GM23338 (cell line): ENCODE measurements around the gene GADD45B. TPM values are rescaled to one million over a fixed set of nuclear protein-coding genes. Genes with fewer than 3 reads are reported as not detected.

Experiments used
- ATAC-seq: fragments of 200-7000 bp; cut with Tn5 transposase; 3 replicates; pipeline ENCODE4 v1.9.1; 2020
- DNase-seq: peaks from one replicate; pipeline ENCODE4 v3.0.0-alpha.2; 2015; ENCODE audit warnings: low spot score
- H2AFZ ChIP-seq: fragments of 200-600 bp; sonication (generic); 2 replicates; pipeline ENCODE4 v1.8.0; 2016; ENCODE audit warnings: antibody characterized with exemption, mild to moderate bottlenecking, moderate library complexity
- H3F3A ChIP-seq: fragments of 200-600 bp; sonication (generic); replicated peaks from 2 replicates; pipeline ENCODE4 v1.8.0; 2017; ENCODE audit warnings: antibody characterized with exemption, mixed run types, low read depth
- H3K27ac ChIP-seq: fragments of 200-600 bp; sonication (generic); 2 replicates; pipeline ENCODE4 v1.6.1; 2016; ENCODE audit warnings: low read depth
- H3K27me3 ChIP-seq: fragments of 200-600 bp; sonication (generic); 2 replicates; pipeline ENCODE4 v1.8.0; 2016; ENCODE audit warnings: mild to moderate bottlenecking, mixed run types, moderate library complexity; ENCODE audit not compliant: insufficient read depth
- H3K36me3 ChIP-seq: fragments of 200-600 bp; sonication (generic); 2 replicates; pipeline ENCODE4 v1.8.0; 2016; ENCODE audit warnings: mild to moderate bottlenecking; ENCODE audit not compliant: insufficient read depth
- H3K4me1 ChIP-seq: fragments of 200-600 bp; sonication (generic); 2 replicates; pipeline ENCODE4 v1.8.0; 2016; ENCODE audit warnings: mild to moderate bottlenecking, moderate library complexity; ENCODE audit not compliant: insufficient read depth
- H3K4me2 ChIP-seq: fragments of 200-600 bp; sonication (generic); 2 replicates; pipeline ENCODE4 v1.7.1; 2017; ENCODE audit warnings: mixed run types
- H3K4me3 ChIP-seq: fragments of 200-600 bp; sonication (generic); 2 replicates; pipeline ENCODE4 v1.6.1; 2016; ENCODE audit warnings: mixed run types
- H3K79me2 ChIP-seq: fragments of 200-600 bp; sonication (generic); replicated peaks from 2 replicates; pipeline ENCODE4 v1.8.0; 2017; ENCODE audit warnings: mild to moderate bottlenecking; ENCODE audit not compliant: insufficient read depth
- H3K9me2 ChIP-seq: fragments of 200-600 bp; sonication (generic); 2 replicates; pipeline ENCODE4 v1.8.0; 2017; ENCODE audit not compliant: insufficient read depth
- H4K20me1 ChIP-seq: fragments of 200-600 bp; sonication (generic); replicated peaks from 2 replicates; pipeline ENCODE4 v1.8.0; 2017; ENCODE audit warnings: mild to moderate bottlenecking; ENCODE audit not compliant: insufficient read depth
- H3K27ac Mint-ChIP-seq: 2 replicates; pipeline ENCODE4 v1.8.0; 2020; ENCODE audit warnings: inconsistent platforms, mild to moderate bottlenecking, moderate library complexity, mixed read lengths
- H3K27me3 Mint-ChIP-seq: 3 replicates; pipeline ENCODE4 v1.8.0; 2022; ENCODE audit warnings: low read depth, mild to moderate bottlenecking, moderate library complexity, mixed read lengths, inconsistent platforms; ENCODE audit not compliant: insufficient read depth, poor library complexity
- H3K36me3 Mint-ChIP-seq: 3 replicates; pipeline ENCODE4 v1.8.0; 2021; ENCODE audit warnings: low read depth, mild to moderate bottlenecking, inconsistent platforms, moderate library complexity, mixed read lengths
- H3K4me1 Mint-ChIP-seq: 3 replicates; pipeline ENCODE4 v1.8.0; 2020; ENCODE audit warnings: mild to moderate bottlenecking, inconsistent platforms, mixed read lengths
- H3K4me3 Mint-ChIP-seq: 3 replicates; pipeline ENCODE4 v1.8.0; 2021; ENCODE audit warnings: moderate library complexity, mild to moderate bottlenecking, inconsistent platforms, mixed read lengths
- H3K9me3 Mint-ChIP-seq: 3 replicates; pipeline ENCODE4 v1.8.0; 2020; ENCODE audit warnings: moderate library complexity, mild to moderate bottlenecking, inconsistent platforms, mixed read lengths
- CREB1 ChIP-seq: fragments of 250-450 bp; sonication (Bioruptor Pico); IDR thresholded peaks from 2 replicates; pipeline ENCODE4 v1.5.0; 2020; ENCODE audit warnings: low read depth, mild to moderate bottlenecking, moderate library complexity
- ETS1 ChIP-seq: IDR thresholded peaks from 2 replicates; pipeline ENCODE4 v1.6.1; 2016; ENCODE audit warnings: antibody characterized with exemption
- EZH2 ChIP-seq: fragments of 200-600 bp; sonication (generic); IDR thresholded peaks from one replicate; pipeline ENCODE4 v1.8.0; 2017; ENCODE audit warnings: antibody characterized with exemption, mild to moderate bottlenecking, low read depth; ENCODE audit not compliant: unreplicated experiment
- EZH2phosphoT487 ChIP-seq: fragments of 200-600 bp; sonication (generic); IDR thresholded peaks from one replicate; pipeline ENCODE4 v1.8.1; 2018; ENCODE audit warnings: antibody characterized with exemption; ENCODE audit not compliant: unreplicated experiment
- NANOG ChIP-seq: IDR thresholded peaks from 2 replicates; pipeline ENCODE4 v1.6.1; 2016; ENCODE audit warnings: antibody characterized with exemption, borderline replicate concordance
- POLR2AphosphoS5 ChIP-seq: IDR thresholded peaks from 2 replicates; pipeline ENCODE4 v1.6.1; 2016; ENCODE audit warnings: antibody characterized with exemption, low read depth
- STAT1 ChIP-seq: IDR thresholded peaks from one replicate; pipeline ENCODE4 v1.6.1; 2016; ENCODE audit warnings: antibody characterized with exemption; ENCODE audit not compliant: unreplicated experiment
- ZNF114 ChIP-seq: fragments of 250-450 bp; sonication (Bioruptor Pico); IDR thresholded peaks from 2 replicates; pipeline ENCODE4 v1.5.0; 2020; ENCODE audit warnings: mild to moderate bottlenecking, moderate library complexity
- ZNF462 ChIP-seq: fragments of 250-450 bp; sonication (Bioruptor Pico); IDR thresholded peaks from 2 replicates; pipeline ENCODE4 v1.5.0; 2020; ENCODE audit warnings: mild to moderate bottlenecking, moderate library complexity
- polyA plus RNA-seq: library from polyadenylated mRNA; unstranded; fragments of >200 nt; fragmentation: Nextera tagmentation; extraction: Ambion mirVana; gene quantifications from 2 replicates; pipeline ENCODE4 v1.2.1, GENCODE V29; 2016
- total RNA-seq: library from RNA; depleted of rRNA; stranded (reverse); fragments of >200 nt; shearing (Covaris generic); gene quantifications from 2 replicates; pipeline ENCODE4 v1.2.3, GENCODE V29; 2014
- TF ChIP-seq, protein P1 (sequence below): IDR thresholded peaks from one replicate; pipeline ENCODE4 v1.6.1; 2018; ENCODE audit warnings: antibody characterized with exemption; ENCODE audit not compliant: unreplicated experiment

The GADD45B gene
- total and polyA plus RNA-seq, 2 experiments from 2014 or later: 12.3 to 16.6 TPM

- TF ChIP-seq ZNF462 (CRISPR knock-in tag) (no peak), EZH2 (no peak), POLR2AphosphoS5 (no peak), EZH2phosphoT487 (no peak), ETS1 (no peak), STAT1 (no peak)
These were observed 24.8 kb upstream of the GADD45B start (continued) for GRCh38 chr19:2451138-2451537.

DNA sequence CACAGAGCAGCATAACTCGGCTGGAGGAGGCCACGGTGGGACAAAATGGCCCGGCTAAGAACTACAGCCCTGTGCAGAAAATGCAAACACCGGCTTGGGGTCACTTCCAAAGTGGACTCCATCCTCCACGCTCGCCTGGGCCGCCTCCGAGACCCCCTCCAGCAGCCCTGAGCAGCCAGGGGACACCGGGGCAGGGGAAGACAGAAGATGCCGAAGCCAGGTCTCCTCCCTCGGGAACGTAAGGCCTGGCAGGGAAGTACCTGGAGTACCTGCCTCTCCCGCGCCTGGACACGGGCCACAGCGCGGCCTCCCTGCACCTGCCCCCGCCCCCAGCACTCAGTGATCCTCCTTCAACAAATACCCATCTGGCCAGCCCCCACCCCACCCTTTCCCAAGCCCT, 24.2 kb upstream of the GADD45B start:
- Histone ChIP-seq H3K4me3 (no peak overlapping the region), H3K27ac (0 out of 2 replicates have a peak overlapping the region, but pooled peaks have one; percentile 19), H3K27me3 (no peaks in the 10 kb centered on the region), H4K20me1 (peaks cover 33% of the 10 kb centered on the region), H3K36me3 (no peaks in the 10 kb centered on the region), H2AFZ (no peak overlapping the region), H3K79me2 (peaks cover 98% of the 10 kb centered on the region), H3F3A (no peaks in the 10 kb centered on the region), H3K4me1 (peaks cover 15% of the 10 kb centered on the region), H3K4me2 (no peak overlapping the region), H3K9me2 (no peaks in the 10 kb centered on the region)
- Mint-ChIP-seq H3K4me3 (no peak overlapping the region), H3K27ac (no peak overlapping the region), H3K4me1 (peaks cover 35% of the 10 kb centered on the region), H3K27me3 (peaks cover 12% of the 10 kb centered on the region), H3K9me3 (no peaks in the 10 kb centered on the region), H3K36me3 (peaks cover 6% of the 10 kb centered on the region)
- DNase-seq (no peak), ATAC-seq (no peak)
- TF ChIP-seq ZNF114 (no peak), EZH2 (no peak), CREB1 (CRISPR knock-in tag) (no peak), EZH2phosphoT487 (no peak), STAT1 (no peak), POLR2AphosphoS5 (no peak), NANOG (no peak)
- TF ChIP-seq, protein P1, sequence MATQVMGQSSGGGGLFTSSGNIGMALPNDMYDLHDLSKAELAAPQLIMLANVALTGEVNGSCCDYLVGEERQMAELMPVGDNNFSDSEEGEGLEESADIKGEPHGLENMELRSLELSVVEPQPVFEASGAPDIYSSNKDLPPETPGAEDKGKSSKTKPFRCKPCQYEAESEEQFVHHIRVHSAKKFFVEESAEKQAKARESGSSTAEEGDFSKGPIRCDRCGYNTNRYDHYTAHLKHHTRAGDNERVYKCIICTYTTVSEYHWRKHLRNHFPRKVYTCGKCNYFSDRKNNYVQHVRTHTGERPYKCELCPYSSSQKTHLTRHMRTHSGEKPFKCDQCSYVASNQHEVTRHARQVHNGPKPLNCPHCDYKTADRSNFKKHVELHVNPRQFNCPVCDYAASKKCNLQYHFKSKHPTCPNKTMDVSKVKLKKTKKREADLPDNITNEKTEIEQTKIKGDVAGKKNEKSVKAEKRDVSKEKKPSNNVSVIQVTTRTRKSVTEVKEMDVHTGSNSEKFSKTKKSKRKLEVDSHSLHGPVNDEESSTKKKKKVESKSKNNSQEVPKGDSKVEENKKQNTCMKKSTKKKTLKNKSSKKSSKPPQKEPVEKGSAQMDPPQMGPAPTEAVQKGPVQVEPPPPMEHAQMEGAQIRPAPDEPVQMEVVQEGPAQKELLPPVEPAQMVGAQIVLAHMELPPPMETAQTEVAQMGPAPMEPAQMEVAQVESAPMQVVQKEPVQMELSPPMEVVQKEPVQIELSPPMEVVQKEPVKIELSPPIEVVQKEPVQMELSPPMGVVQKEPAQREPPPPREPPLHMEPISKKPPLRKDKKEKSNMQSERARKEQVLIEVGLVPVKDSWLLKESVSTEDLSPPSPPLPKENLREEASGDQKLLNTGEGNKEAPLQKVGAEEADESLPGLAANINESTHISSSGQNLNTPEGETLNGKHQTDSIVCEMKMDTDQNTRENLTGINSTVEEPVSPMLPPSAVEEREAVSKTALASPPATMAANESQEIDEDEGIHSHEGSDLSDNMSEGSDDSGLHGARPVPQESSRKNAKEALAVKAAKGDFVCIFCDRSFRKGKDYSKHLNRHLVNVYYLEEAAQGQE: no peak
